C4-2B (cell line): ENCODE data around the gene ADGRE3.
"Not testable (repeated sequence)": the region's sequence is repeated elsewhere in the genome, so short reads cannot be mapped to it uniquely, and the experiment has no call there.

Experiments
- H3K27ac ChIP-seq: fragments of 450-650 bp; 2 replicates; pipeline ENCODE4 v1.5.1; 2017
- ZFX ChIP-seq: fragments of 450-650 bp; IDR thresholded peaks from 2 replicates; pipeline ENCODE4 v1.6.1; 2017
- TF ChIP-seq, protein P1 (sequence below): fragments of 450-650 bp; conservative IDR thresholded peaks from 2 replicates; pipeline ENCODE4 v1.5.1; 2017; ENCODE audit warnings: mild to moderate bottlenecking

The ADGRE3 gene

GRCh38 chr19:14599548-14600147 is 75.0 kb downstream of the ADGRE3 start:
- no peak overlapping the region for H3K27ac ChIP-seq
- TF ChIP-seq, protein P1, sequence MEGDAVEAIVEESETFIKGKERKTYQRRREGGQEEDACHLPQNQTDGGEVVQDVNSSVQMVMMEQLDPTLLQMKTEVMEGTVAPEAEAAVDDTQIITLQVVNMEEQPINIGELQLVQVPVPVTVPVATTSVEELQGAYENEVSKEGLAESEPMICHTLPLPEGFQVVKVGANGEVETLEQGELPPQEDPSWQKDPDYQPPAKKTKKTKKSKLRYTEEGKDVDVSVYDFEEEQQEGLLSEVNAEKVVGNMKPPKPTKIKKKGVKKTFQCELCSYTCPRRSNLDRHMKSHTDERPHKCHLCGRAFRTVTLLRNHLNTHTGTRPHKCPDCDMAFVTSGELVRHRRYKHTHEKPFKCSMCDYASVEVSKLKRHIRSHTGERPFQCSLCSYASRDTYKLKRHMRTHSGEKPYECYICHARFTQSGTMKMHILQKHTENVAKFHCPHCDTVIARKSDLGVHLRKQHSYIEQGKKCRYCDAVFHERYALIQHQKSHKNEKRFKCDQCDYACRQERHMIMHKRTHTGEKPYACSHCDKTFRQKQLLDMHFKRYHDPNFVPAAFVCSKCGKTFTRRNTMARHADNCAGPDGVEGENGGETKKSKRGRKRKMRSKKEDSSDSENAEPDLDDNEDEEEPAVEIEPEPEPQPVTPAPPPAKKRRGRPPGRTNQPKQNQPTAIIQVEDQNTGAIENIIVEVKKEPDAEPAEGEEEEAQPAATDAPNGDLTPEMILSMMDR: no peak
- no peak for TF ChIP-seq ZFX

DNA sequence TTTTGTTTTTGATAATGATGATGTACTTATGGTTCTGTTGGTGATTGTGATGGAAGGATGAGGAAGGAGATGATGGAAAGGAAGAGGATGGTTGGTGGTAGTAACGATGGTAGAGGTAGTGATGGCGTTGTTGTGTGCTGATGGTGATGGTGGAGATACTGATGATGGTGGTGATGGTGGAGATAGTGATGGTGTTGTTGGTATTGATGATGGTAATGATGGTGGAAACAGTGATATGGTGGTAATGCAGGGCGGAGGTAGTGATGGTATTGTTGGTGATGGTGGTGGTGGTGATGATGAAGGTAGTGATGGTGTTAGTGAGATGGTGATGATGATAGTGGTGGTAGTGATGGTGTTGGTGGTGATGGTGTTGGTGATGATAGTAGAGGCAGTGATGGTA is 79.1 kb downstream of the ADGRE3 start:
- no peak for TF ChIP-seq ZFX
- no peak overlapping the region; the same call in 1 of the 2 replicates for H3K27ac ChIP-seq

DNA sequence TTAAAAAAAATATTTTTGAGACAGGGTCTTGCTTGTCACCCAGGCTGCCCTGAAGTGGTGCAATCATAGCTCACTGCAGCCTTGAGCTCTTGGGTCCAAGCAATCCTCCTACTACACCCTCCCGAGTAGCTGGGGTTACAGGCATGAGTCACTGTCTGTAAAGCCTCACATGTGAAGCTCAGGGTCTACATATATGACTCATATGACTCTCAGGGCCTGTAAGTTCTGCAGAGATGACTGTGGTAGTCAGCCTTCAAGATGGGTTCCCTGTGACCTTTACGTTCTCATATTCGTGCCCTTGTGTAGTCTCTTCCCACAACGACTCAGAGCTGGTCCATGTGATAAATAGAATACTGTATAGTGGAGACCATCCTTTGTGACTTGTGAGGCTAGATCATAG is 85.2 kb downstream of the ADGRE3 start:
- not testable (repeated sequence) for H3K27ac ChIP-seq

DNA sequence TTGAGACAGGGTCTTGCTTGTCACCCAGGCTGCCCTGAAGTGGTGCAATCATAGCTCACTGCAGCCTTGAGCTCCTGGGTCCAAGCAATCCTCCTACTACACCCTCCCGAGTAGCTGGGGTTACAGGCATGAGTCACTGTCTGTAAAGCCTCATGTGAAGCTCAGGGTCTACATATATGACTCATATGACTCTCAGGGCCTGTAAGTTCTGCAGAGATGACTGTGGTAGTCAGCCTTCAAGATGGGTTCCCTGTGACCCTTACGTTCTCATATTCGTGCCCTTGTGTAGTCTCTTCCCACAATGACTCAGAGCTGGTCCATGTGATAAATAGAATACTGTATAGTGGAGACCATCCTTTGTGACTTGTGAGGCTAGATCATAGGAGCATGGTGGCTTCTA is 89.5 kb downstream of the ADGRE3 start:
- H3K27ac ChIP-seq: not testable (repeated sequence)

- H3K27ac ChIP-seq: not testable (repeated sequence)
These were observed 90.3 kb downstream of the ADGRE3 start for GRCh38 chr19:14584372-14584771.

- TF ChIP-seq, protein P1: no peak
- TF ChIP-seq ZFX: no peak
- H3K27ac ChIP-seq: no peak within 1 kb of the TSS
These were observed 91.7 kb downstream of the ADGRE3 start, which contains the start of gene CLEC17A for GRCh38 chr19:14582894-14583340. TSS of gene CLEC17A (plus strand) at chr19:14583084. CDS start at chr19:14583161, 77 bp downstream.

GRCh38 chr19:14580623-14581237 is 93.9 kb downstream of the ADGRE3 start:
- TF ChIP-seq, protein P1: no peak
- TF ChIP-seq ZFX: no peak
- H3K27ac ChIP-seq: no peak overlapping the region

- no peak overlapping the region for H3K27ac ChIP-seq
- TF ChIP-seq ZFX: no peak
- TF ChIP-seq, protein P1: no peak
These were observed 96.7 kb downstream of the ADGRE3 start for GRCh38 chr19:14577885-14578427.

- no peak for TF ChIP-seq ZFX
- TF ChIP-seq, protein P1: no peak
- no peak overlapping the region for H3K27ac ChIP-seq
These were observed 97.4 kb downstream of the ADGRE3 start for GRCh38 chr19:14577264-14577663.
